GM23338 (cell line): ENCODE measurements around the gene STPG1. TPM values are rescaled to one million over a fixed set of nuclear protein-coding genes. Genes with fewer than 3 reads are reported as not detected.

Source experiments
- ATAC-seq: fragments of 200-7000 bp; cut with Tn5 transposase; 3 replicates; pipeline ENCODE4 v1.9.1; 2020
- DNase-seq: peaks from one replicate; pipeline ENCODE4 v3.0.0-alpha.2; 2015; ENCODE audit warnings: low spot score
- H2AFZ ChIP-seq: fragments of 200-600 bp; sonication (generic); 2 replicates; pipeline ENCODE4 v1.8.0; 2016; ENCODE audit warnings: antibody characterized with exemption, mild to moderate bottlenecking, moderate library complexity
- H3F3A ChIP-seq: fragments of 200-600 bp; sonication (generic); replicated peaks from 2 replicates; pipeline ENCODE4 v1.8.0; 2017; ENCODE audit warnings: antibody characterized with exemption, mixed run types, low read depth
- H3K27ac ChIP-seq: fragments of 200-600 bp; sonication (generic); 2 replicates; pipeline ENCODE4 v1.6.1; 2016; ENCODE audit warnings: low read depth
- H3K27me3 ChIP-seq: fragments of 200-600 bp; sonication (generic); 2 replicates; pipeline ENCODE4 v1.8.0; 2016; ENCODE audit warnings: mild to moderate bottlenecking, mixed run types, moderate library complexity; ENCODE audit not compliant: insufficient read depth
- H3K36me3 ChIP-seq: fragments of 200-600 bp; sonication (generic); 2 replicates; pipeline ENCODE4 v1.8.0; 2016; ENCODE audit warnings: mild to moderate bottlenecking; ENCODE audit not compliant: insufficient read depth
- H3K4me1 ChIP-seq: fragments of 200-600 bp; sonication (generic); 2 replicates; pipeline ENCODE4 v1.8.0; 2016; ENCODE audit warnings: mild to moderate bottlenecking, moderate library complexity; ENCODE audit not compliant: insufficient read depth
- H3K4me2 ChIP-seq: fragments of 200-600 bp; sonication (generic); 2 replicates; pipeline ENCODE4 v1.7.1; 2017; ENCODE audit warnings: mixed run types
- H3K4me3 ChIP-seq: fragments of 200-600 bp; sonication (generic); 2 replicates; pipeline ENCODE4 v1.6.1; 2016; ENCODE audit warnings: mixed run types
- H3K79me2 ChIP-seq: fragments of 200-600 bp; sonication (generic); replicated peaks from 2 replicates; pipeline ENCODE4 v1.8.0; 2017; ENCODE audit warnings: mild to moderate bottlenecking; ENCODE audit not compliant: insufficient read depth
- H3K9me2 ChIP-seq: fragments of 200-600 bp; sonication (generic); 2 replicates; pipeline ENCODE4 v1.8.0; 2017; ENCODE audit not compliant: insufficient read depth
- H4K20me1 ChIP-seq: fragments of 200-600 bp; sonication (generic); replicated peaks from 2 replicates; pipeline ENCODE4 v1.8.0; 2017; ENCODE audit warnings: mild to moderate bottlenecking; ENCODE audit not compliant: insufficient read depth
- H3K27ac Mint-ChIP-seq: 2 replicates; pipeline ENCODE4 v1.8.0; 2020; ENCODE audit warnings: inconsistent platforms, mild to moderate bottlenecking, moderate library complexity, mixed read lengths
- H3K27me3 Mint-ChIP-seq: 3 replicates; pipeline ENCODE4 v1.8.0; 2022; ENCODE audit warnings: low read depth, mild to moderate bottlenecking, moderate library complexity, mixed read lengths, inconsistent platforms; ENCODE audit not compliant: insufficient read depth, poor library complexity
- H3K36me3 Mint-ChIP-seq: 3 replicates; pipeline ENCODE4 v1.8.0; 2021; ENCODE audit warnings: low read depth, mild to moderate bottlenecking, inconsistent platforms, moderate library complexity, mixed read lengths
- H3K4me1 Mint-ChIP-seq: 3 replicates; pipeline ENCODE4 v1.8.0; 2020; ENCODE audit warnings: mild to moderate bottlenecking, inconsistent platforms, mixed read lengths
- H3K4me3 Mint-ChIP-seq: 3 replicates; pipeline ENCODE4 v1.8.0; 2021; ENCODE audit warnings: moderate library complexity, mild to moderate bottlenecking, inconsistent platforms, mixed read lengths
- H3K9me3 Mint-ChIP-seq: 3 replicates; pipeline ENCODE4 v1.8.0; 2020; ENCODE audit warnings: moderate library complexity, mild to moderate bottlenecking, inconsistent platforms, mixed read lengths
- CREB1 ChIP-seq: fragments of 250-450 bp; sonication (Bioruptor Pico); IDR thresholded peaks from 2 replicates; pipeline ENCODE4 v1.5.0; 2020; ENCODE audit warnings: low read depth, mild to moderate bottlenecking, moderate library complexity
- EZH2phosphoT487 ChIP-seq: fragments of 200-600 bp; sonication (generic); IDR thresholded peaks from one replicate; pipeline ENCODE4 v1.8.1; 2018; ENCODE audit warnings: antibody characterized with exemption; ENCODE audit not compliant: unreplicated experiment
- JUNB ChIP-seq: IDR thresholded peaks from one replicate; pipeline ENCODE4 v1.6.1; 2016; ENCODE audit warnings: antibody characterized with exemption; ENCODE audit not compliant: unreplicated experiment
- NANOG ChIP-seq: IDR thresholded peaks from 2 replicates; pipeline ENCODE4 v1.6.1; 2016; ENCODE audit warnings: antibody characterized with exemption, borderline replicate concordance
- POLR2AphosphoS5 ChIP-seq: IDR thresholded peaks from 2 replicates; pipeline ENCODE4 v1.6.1; 2016; ENCODE audit warnings: antibody characterized with exemption, low read depth
- STAT1 ChIP-seq: IDR thresholded peaks from one replicate; pipeline ENCODE4 v1.6.1; 2016; ENCODE audit warnings: antibody characterized with exemption; ENCODE audit not compliant: unreplicated experiment
- ZNF114 ChIP-seq: fragments of 250-450 bp; sonication (Bioruptor Pico); IDR thresholded peaks from 2 replicates; pipeline ENCODE4 v1.5.0; 2020; ENCODE audit warnings: mild to moderate bottlenecking, moderate library complexity
- ZNF331 ChIP-seq: fragments of 250-450 bp; sonication (Bioruptor Pico); IDR thresholded peaks from 2 replicates; pipeline ENCODE4 v1.5.0; 2020; ENCODE audit warnings: low read depth, mild to moderate bottlenecking, moderate library complexity
- polyA plus RNA-seq: library from polyadenylated mRNA; unstranded; fragments of >200 nt; fragmentation: Nextera tagmentation; extraction: Ambion mirVana; gene quantifications from 2 replicates; pipeline ENCODE4 v1.2.1, GENCODE V29; 2016
- total RNA-seq: library from RNA; depleted of rRNA; stranded (reverse); fragments of >200 nt; shearing (Covaris generic); gene quantifications from 2 replicates; pipeline ENCODE4 v1.2.3, GENCODE V29; 2014
- TF ChIP-seq, protein P1 (sequence below): IDR thresholded peaks from one replicate; pipeline ENCODE4 v1.6.1; 2018; ENCODE audit warnings: antibody characterized with exemption; ENCODE audit not compliant: unreplicated experiment
- TF ChIP-seq, protein P2 (sequence below): fragments of 250-450 bp; sonication (Bioruptor Pico); IDR thresholded peaks from 2 replicates; pipeline ENCODE4 v1.5.0; 2020; ENCODE audit warnings: mild to moderate bottlenecking, moderate library complexity
- TF ChIP-seq, protein P3 (sequence below), 2 experiments: fragments of 200-600 bp in 1 of 2; sonication (generic) in 1 of 2; conservative IDR thresholded peaks; 2 replicates each; pipeline versions ENCODE4 v1.5.1 to v1.6.1; 2016 to 2017; ENCODE audit warnings: antibody characterized with exemption in 2 of 2, low read depth in 2 of 2, mild to moderate bottlenecking in 2 of 2, moderate library complexity in 1 of 2

The STPG1 gene
- total and polyA plus RNA-seq, 2 experiments from 2014 or later, result 8.2 to 11.4 TPM

DNA sequence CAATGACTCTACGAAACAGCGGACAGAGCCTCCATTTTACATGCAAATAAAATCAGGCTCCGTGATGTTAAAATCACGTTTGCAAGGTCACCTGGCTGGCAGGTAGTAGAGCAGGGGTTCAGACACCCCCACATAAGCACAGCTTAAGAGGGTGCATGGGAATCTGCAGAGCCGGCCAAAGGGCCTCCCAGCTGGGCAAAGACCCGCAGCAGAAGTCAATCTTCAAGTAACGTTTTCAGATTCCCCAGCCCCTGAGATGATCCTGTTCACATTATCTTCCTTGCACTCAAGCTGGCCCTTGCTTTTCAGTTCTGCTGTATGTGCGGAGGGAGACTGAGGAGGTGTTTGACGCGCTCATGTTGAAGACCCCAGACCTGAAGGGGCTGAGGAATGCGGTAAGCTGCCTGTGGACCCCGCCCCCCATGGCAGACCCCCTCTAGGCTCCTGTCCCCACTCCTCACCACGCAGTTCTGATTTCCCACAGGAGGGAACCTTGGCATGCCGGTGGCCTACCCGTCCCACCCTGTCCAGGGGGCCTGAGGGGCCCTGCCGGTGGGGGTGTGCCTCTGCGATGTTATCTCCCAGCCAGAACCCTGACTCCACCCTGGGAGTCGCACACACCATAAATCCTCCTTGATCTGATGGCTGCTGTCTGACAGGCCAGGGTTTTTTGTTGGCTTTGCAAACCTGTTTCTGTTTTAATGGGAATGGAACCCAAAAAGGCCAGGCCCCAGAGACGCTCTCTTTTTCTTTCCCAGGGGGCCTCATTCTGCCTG lies 66.2 kb downstream of the STPG1 start:
- Histone ChIP-seq H3K79me2 (no peaks in the 10 kb centered on the region), H3K4me2 (no peak overlapping the region), H3K27me3 (no peaks in the 10 kb centered on the region), H2AFZ (no peak overlapping the region), H4K20me1 (no peaks in the 10 kb centered on the region), H3K36me3 (no peaks in the 10 kb centered on the region), H3F3A (no peaks in the 10 kb centered on the region), H3K4me3 (no peak overlapping the region), H3K4me1 (no peaks in the 10 kb centered on the region), H3K27ac (no peak overlapping the region), H3K9me2 (no peaks in the 10 kb centered on the region)
- TF ChIP-seq, protein P1, sequence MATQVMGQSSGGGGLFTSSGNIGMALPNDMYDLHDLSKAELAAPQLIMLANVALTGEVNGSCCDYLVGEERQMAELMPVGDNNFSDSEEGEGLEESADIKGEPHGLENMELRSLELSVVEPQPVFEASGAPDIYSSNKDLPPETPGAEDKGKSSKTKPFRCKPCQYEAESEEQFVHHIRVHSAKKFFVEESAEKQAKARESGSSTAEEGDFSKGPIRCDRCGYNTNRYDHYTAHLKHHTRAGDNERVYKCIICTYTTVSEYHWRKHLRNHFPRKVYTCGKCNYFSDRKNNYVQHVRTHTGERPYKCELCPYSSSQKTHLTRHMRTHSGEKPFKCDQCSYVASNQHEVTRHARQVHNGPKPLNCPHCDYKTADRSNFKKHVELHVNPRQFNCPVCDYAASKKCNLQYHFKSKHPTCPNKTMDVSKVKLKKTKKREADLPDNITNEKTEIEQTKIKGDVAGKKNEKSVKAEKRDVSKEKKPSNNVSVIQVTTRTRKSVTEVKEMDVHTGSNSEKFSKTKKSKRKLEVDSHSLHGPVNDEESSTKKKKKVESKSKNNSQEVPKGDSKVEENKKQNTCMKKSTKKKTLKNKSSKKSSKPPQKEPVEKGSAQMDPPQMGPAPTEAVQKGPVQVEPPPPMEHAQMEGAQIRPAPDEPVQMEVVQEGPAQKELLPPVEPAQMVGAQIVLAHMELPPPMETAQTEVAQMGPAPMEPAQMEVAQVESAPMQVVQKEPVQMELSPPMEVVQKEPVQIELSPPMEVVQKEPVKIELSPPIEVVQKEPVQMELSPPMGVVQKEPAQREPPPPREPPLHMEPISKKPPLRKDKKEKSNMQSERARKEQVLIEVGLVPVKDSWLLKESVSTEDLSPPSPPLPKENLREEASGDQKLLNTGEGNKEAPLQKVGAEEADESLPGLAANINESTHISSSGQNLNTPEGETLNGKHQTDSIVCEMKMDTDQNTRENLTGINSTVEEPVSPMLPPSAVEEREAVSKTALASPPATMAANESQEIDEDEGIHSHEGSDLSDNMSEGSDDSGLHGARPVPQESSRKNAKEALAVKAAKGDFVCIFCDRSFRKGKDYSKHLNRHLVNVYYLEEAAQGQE, result no peak
- TF ChIP-seq POLR2AphosphoS5 (no peak), STAT1 (no peak), CREB1 (CRISPR knock-in tag) (no peak), EZH2phosphoT487 (no peak), ZNF331 (CRISPR knock-in tag) (no peak), ZNF114 (CRISPR knock-in tag) (no peak), NANOG (no peak), JUNB (no peak)
- TF ChIP-seq, protein P2, sequence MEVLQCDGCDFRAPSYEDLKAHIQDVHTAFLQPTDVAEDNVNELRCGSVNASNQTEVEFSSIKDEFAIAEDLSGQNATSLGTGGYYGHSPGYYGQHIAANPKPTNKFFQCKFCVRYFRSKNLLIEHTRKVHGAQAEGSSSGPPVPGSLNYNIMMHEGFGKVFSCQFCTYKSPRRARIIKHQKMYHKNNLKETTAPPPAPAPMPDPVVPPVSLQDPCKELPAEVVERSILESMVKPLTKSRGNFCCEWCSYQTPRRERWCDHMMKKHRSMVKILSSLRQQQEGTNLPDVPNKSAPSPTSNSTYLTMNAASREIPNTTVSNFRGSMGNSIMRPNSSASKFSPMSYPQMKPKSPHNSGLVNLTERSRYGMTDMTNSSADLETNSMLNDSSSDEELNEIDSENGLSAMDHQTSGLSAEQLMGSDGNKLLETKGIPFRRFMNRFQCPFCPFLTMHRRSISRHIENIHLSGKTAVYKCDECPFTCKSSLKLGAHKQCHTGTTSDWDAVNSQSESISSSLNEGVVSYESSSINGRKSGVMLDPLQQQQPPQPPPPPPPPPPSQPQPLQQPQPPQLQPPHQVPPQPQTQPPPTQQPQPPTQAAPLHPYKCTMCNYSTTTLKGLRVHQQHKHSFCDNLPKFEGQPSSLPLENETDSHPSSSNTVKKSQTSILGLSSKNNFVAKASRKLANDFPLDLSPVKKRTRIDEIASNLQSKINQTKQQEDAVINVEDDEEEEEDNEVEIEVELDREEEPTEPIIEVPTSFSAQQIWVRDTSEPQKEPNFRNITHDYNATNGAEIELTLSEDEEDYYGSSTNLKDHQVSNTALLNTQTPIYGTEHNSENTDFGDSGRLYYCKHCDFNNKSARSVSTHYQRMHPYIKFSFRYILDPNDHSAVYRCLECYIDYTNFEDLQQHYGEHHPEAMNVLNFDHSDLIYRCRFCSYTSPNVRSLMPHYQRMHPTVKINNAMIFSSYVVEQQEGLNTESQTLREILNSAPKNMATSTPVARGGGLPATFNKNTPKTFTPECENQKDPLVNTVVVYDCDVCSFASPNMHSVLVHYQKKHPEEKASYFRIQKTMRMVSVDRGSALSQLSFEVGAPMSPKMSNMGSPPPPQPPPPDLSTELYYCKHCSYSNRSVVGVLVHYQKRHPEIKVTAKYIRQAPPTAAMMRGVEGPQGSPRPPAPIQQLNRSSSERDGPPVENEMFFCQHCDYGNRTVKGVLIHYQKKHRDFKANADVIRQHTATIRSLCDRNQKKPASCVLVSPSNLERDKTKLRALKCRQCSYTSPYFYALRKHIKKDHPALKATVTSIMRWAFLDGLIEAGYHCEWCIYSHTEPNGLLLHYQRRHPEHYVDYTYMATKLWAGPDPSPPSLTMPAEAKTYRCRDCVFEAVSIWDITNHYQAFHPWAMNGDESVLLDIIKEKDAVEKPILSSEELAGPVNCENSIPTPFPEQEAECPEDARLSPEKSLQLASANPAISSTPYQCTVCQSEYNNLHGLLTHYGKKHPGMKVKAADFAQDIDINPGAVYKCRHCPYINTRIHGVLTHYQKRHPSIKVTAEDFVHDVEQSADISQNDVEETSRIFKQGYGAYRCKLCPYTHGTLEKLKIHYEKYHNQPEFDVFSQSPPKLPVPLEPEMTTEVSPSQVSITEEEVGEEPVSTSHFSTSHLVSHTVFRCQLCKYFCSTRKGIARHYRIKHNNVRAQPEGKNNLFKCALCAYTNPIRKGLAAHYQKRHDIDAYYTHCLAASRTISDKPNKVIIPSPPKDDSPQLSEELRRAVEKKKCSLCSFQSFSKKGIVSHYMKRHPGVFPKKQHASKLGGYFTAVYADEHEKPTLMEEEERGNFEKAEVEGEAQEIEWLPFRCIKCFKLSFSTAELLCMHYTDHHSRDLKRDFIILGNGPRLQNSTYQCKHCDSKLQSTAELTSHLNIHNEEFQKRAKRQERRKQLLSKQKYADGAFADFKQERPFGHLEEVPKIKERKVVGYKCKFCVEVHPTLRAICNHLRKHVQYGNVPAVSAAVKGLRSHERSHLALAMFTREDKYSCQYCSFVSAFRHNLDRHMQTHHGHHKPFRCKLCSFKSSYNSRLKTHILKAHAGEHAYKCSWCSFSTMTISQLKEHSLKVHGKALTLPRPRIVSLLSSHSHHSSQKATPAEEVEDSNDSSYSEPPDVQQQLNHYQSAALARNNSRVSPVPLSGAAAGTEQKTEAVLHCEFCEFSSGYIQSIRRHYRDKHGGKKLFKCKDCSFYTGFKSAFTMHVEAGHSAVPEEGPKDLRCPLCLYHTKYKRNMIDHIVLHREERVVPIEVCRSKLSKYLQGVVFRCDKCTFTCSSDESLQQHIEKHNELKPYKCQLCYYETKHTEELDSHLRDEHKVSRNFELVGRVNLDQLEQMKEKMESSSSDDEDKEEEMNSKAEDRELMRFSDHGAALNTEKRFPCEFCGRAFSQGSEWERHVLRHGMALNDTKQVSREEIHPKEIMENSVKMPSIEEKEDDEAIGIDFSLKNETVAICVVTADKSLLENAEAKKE (CRISPR knock-in tag), result no peak
- TF ChIP-seq, protein P3, sequence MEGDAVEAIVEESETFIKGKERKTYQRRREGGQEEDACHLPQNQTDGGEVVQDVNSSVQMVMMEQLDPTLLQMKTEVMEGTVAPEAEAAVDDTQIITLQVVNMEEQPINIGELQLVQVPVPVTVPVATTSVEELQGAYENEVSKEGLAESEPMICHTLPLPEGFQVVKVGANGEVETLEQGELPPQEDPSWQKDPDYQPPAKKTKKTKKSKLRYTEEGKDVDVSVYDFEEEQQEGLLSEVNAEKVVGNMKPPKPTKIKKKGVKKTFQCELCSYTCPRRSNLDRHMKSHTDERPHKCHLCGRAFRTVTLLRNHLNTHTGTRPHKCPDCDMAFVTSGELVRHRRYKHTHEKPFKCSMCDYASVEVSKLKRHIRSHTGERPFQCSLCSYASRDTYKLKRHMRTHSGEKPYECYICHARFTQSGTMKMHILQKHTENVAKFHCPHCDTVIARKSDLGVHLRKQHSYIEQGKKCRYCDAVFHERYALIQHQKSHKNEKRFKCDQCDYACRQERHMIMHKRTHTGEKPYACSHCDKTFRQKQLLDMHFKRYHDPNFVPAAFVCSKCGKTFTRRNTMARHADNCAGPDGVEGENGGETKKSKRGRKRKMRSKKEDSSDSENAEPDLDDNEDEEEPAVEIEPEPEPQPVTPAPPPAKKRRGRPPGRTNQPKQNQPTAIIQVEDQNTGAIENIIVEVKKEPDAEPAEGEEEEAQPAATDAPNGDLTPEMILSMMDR (conservative IDR thresholded peaks at IDR 0.05; ENCODE audit: low read depth in 2 of 2), result no peak
- Mint-ChIP-seq H3K9me3 (no peaks in the 10 kb centered on the region), H3K27ac (no peak overlapping the region), H3K4me1 (peaks cover 7% of the 10 kb centered on the region), H3K4me3 (no peak overlapping the region), H3K27me3 (peaks cover 10% of the 10 kb centered on the region), H3K36me3 (no peaks in the 10 kb centered on the region)
- ATAC-seq (no peak), DNase-seq (no peak)
